Central memory CD8-positive, alpha-beta T cell (primary cell): ENCODE results near the gene PGRMC2.
A peak's percentile ranks its signal among the peaks of the same experiment; 100 is the strongest.

Source experiments
- ATAC-seq: fragments of 150-1000 bp; cut with Tn5 transposase; replicated peaks from 2 replicates; pipeline ENCODE4 v1.10.0; 2022; ENCODE audit warnings: mild to moderate bottlenecking, moderate FRiP score, moderate number of reproducible peaks; ENCODE audit not compliant: poor library complexity, severe bottlenecking; ENCODE audit errors: extremely low read depth
- DNase-seq, 2 donors: peaks; one replicate each; pipeline ENCODE4 v3.0.0; 2021; ENCODE audit warnings: low spot score in 2 of 2
- H3K27ac Mint-ChIP-seq: one replicate; pipeline ENCODE4 v1.8.0; 2022; ENCODE audit warnings: low read depth, mild to moderate bottlenecking, moderate library complexity, mixed read lengths
- H3K27me3 Mint-ChIP-seq: one replicate; pipeline ENCODE4 v1.8.0; 2022; ENCODE audit warnings: mixed read lengths
- H3K36me3 Mint-ChIP-seq: one replicate; pipeline ENCODE4 v1.8.0; 2022; ENCODE audit warnings: mild to moderate bottlenecking, moderate library complexity, mixed read lengths; ENCODE audit not compliant: insufficient read depth
- H3K4me1 Mint-ChIP-seq: one replicate; pipeline ENCODE4 v1.8.0; 2022; ENCODE audit warnings: mixed read lengths
- H3K4me3 Mint-ChIP-seq: one replicate; pipeline ENCODE4 v1.8.0; 2022; ENCODE audit warnings: mild to moderate bottlenecking, moderate library complexity, mixed read lengths
- H3K9me3 Mint-ChIP-seq: one replicate; pipeline ENCODE4 v1.8.0; 2022; ENCODE audit warnings: mixed read lengths

Gene PGRMC2

GRCh38 chr4:128311659-128312403 lies 24.2 kb upstream of the PGRMC2 start:
- ATAC-seq (no peak), DNase-seq (no peak)
- Mint-ChIP-seq H3K27ac (no peak overlapping the region), H3K27me3 (no peaks in the 10 kb centered on the region), H3K4me1 (no peaks in the 10 kb centered on the region), H3K4me3 (no peak overlapping the region), H3K36me3 (peaks cover 4% of the 10 kb centered on the region), H3K9me3 (no peaks in the 10 kb centered on the region)

- H3K36me3 Mint-ChIP-seq, result peaks cover 4% of the 10 kb centered on the region
- H3K27ac Mint-ChIP-seq, result no peak overlapping the region
- ATAC-seq (no peak), DNase-seq (no peak)
- H3K4me3 Mint-ChIP-seq, result no peak overlapping the region
- no peaks in the 10 kb centered on the region for H3K9me3 Mint-ChIP-seq
- no peaks in the 10 kb centered on the region for H3K4me1 Mint-ChIP-seq
- H3K27me3 Mint-ChIP-seq, result no peaks in the 10 kb centered on the region
These were observed 22.7 kb upstream of the PGRMC2 start for GRCh38 chr4:128310266-128310697.

DNA sequence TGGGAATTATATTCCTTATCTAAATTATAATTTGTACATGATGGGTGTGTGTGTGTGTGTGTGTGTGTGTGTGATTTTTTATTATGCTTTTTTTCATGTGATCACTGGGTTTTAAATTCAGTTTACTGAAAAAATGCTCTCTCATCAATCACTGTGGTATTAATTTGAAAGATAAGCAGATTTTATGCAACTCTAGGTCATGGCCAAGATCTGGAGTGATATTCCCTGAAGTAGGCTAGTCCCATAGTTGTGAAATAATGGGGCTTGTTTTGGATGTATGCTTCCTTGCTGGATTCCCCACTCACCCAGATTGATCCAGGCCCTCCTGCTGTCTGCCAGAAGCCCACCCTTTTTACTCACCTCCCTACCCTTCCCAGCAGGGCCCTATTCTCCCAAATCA lies 22.0 kb upstream of the PGRMC2 start:
- no peaks in the 10 kb centered on the region for H3K9me3 Mint-ChIP-seq
- no peaks in the 10 kb centered on the region for H3K4me1 Mint-ChIP-seq

DNA sequence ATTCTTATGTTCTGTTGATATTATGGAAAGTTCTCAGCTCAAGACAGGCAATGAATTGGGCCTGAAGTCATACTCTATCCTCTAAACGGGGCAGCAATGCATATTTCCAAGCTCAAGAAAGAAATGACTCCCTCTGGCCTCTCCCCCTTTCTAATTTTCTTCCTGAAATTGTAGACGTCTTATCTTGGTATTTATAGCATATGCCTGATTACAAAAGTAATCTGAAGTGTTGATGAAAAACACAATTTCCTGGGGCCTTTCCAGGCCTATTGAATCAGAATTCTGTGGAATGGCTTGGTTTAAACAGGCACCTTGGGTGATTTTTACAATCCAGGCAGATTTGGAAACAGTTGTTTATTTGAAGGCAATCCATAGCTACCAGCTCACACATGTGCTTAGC lies 21.4 kb upstream of the PGRMC2 start:
- ATAC-seq, result no peak
- DNase-seq, result no peak
- Mint-ChIP-seq H3K9me3 (no peaks in the 10 kb centered on the region), H3K4me3 (no peak overlapping the region), H3K4me1 (no peaks in the 10 kb centered on the region), H3K27ac (no peak overlapping the region), H3K36me3 (peaks cover 1% of the 10 kb centered on the region), H3K27me3 (no peaks in the 10 kb centered on the region)

More for the DNA sequence above, 22.0 kb upstream of the PGRMC2 start:
- DNase-seq, result no peak
- Mint-ChIP-seq H3K27me3 (no peaks in the 10 kb centered on the region), H3K36me3 (peaks cover 4% of the 10 kb centered on the region), H3K4me3 (no peak overlapping the region), H3K27ac (no peak overlapping the region)
- ATAC-seq, result no peak

DNA sequence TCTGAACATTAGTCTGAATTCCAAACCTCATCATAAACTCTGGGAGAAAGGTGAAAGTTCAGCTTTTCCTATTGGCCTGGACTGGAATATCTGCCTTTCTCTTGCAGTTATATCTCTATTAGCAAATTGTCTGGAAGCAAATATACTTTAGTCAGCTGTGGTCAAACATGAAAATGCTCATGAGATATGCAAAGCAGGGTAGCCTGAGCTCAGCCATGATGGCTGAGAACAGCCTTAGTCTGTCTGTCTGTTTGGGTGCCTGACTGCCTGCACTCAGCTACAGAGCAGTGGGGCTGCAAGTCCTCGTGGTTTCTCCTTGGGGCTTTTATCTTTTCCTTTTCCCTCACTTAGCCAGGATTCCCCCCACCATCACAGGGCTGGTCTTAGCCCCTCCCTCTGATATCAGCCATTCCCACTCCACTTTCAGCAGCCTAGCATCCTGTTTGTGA lies 19.5 kb upstream of the PGRMC2 start:
- no peaks in the 10 kb centered on the region for H3K9me3 Mint-ChIP-seq
- H3K27me3 Mint-ChIP-seq, result no peaks in the 10 kb centered on the region
- H3K36me3 Mint-ChIP-seq, result no peaks in the 10 kb centered on the region
- no peak overlapping the region for H3K27ac Mint-ChIP-seq
- no peak overlapping the region for H3K4me3 Mint-ChIP-seq
- no peak for ATAC-seq
- H3K4me1 Mint-ChIP-seq, result no peaks in the 10 kb centered on the region
- DNase-seq, result no peak

- H3K4me3 Mint-ChIP-seq, result no peak overlapping the region
- H3K27me3 Mint-ChIP-seq, result no peaks in the 10 kb centered on the region
- no peak overlapping the region for H3K27ac Mint-ChIP-seq
- no peaks in the 10 kb centered on the region for H3K4me1 Mint-ChIP-seq
- ATAC-seq (no peak), DNase-seq (no peak)
- H3K36me3 Mint-ChIP-seq, result no peaks in the 10 kb centered on the region
- H3K9me3 Mint-ChIP-seq, result no peaks in the 10 kb centered on the region
These were observed 18.3 kb upstream of the PGRMC2 start for GRCh38 chr4:128305942-128306341.

GRCh38 chr4:128303986-128304385 lies 16.4 kb upstream of the PGRMC2 start:
- Mint-ChIP-seq H3K27me3 (no peaks in the 10 kb centered on the region), H3K27ac (no peak overlapping the region), H3K4me1 (no peaks in the 10 kb centered on the region), H3K4me3 (no peak overlapping the region), H3K9me3 (no peaks in the 10 kb centered on the region), H3K36me3 (peaks cover 2% of the 10 kb centered on the region)
- no peak for ATAC-seq
- DNase-seq, result no peak

DNA sequence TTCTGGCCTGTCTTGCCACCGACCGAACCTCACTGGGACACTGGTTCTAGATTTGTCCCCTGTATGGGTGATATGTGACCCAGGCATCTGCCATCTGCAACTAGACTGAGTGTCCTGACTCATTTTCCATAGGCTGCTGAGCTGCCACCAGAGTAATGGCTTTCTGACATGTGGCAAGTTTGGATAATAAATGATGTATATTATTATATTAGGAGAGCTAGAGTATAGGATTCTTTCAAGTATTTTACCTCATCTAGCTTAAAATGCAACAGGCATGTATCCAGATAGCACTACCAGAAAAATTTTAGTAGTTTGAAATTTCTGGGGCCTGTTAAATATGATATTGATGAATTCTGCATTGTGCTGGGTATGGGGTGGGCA lies 15.8 kb upstream of the PGRMC2 start:
- Mint-ChIP-seq H3K27ac (no peak overlapping the region), H3K9me3 (no peaks in the 10 kb centered on the region), H3K4me3 (no peak overlapping the region), H3K36me3 (peaks cover 3% of the 10 kb centered on the region), H3K27me3 (no peaks in the 10 kb centered on the region), H3K4me1 (no peaks in the 10 kb centered on the region)
- no peak for DNase-seq
- ATAC-seq, result no peak

GRCh38 chr4:128301979-128302378 lies 14.4 kb upstream of the PGRMC2 start:
- DNase-seq (no peak), ATAC-seq (no peak)
- Mint-ChIP-seq H3K9me3 (no peaks in the 10 kb centered on the region), H3K27ac (peak overlapping the region; percentile 70), H3K4me1 (no peaks in the 10 kb centered on the region), H3K4me3 (no peak overlapping the region), H3K36me3 (peaks cover 5% of the 10 kb centered on the region), H3K27me3 (no peaks in the 10 kb centered on the region)

GRCh38 chr4:128299848-128300247 lies 12.2 kb upstream of the PGRMC2 start:
- Mint-ChIP-seq H3K4me3 (no peak overlapping the region), H3K4me1 (no peaks in the 10 kb centered on the region), H3K27ac (no peak overlapping the region), H3K36me3 (peaks cover 5% of the 10 kb centered on the region), H3K27me3 (no peaks in the 10 kb centered on the region), H3K9me3 (no peaks in the 10 kb centered on the region)
- no peak for ATAC-seq
- no peak for DNase-seq

- no peak for DNase-seq
- H3K4me1 Mint-ChIP-seq, result no peaks in the 10 kb centered on the region
- no peaks in the 10 kb centered on the region for H3K27me3 Mint-ChIP-seq
- H3K4me3 Mint-ChIP-seq, result no peak overlapping the region
- H3K36me3 Mint-ChIP-seq, result peaks cover 5% of the 10 kb centered on the region
- no peak overlapping the region for H3K27ac Mint-ChIP-seq
- ATAC-seq, result no peak
- no peaks in the 10 kb centered on the region for H3K9me3 Mint-ChIP-seq
These were observed 11.2 kb upstream of the PGRMC2 start for GRCh38 chr4:128298852-128299251.

GRCh38 chr4:128298146-128298758 lies 10.6 kb upstream of the PGRMC2 start:
- no peaks in the 10 kb centered on the region for H3K9me3 Mint-ChIP-seq
- no peaks in the 10 kb centered on the region for H3K4me1 Mint-ChIP-seq
- no peaks in the 10 kb centered on the region for H3K27me3 Mint-ChIP-seq
- H3K4me3 Mint-ChIP-seq, result no peak overlapping the region
- H3K36me3 Mint-ChIP-seq, result peaks cover 5% of the 10 kb centered on the region
- ATAC-seq (no peak), DNase-seq (no peak)
- no peak overlapping the region for H3K27ac Mint-ChIP-seq

GRCh38 chr4:128295255-128295654 lies 7.6 kb upstream of the PGRMC2 start:
- no peaks in the 10 kb centered on the region for H3K9me3 Mint-ChIP-seq
- no peak for ATAC-seq
- no peak overlapping the region for H3K4me3 Mint-ChIP-seq
- no peaks in the 10 kb centered on the region for H3K27me3 Mint-ChIP-seq
- no peak overlapping the region for H3K27ac Mint-ChIP-seq
- no peak for DNase-seq
- H3K36me3 Mint-ChIP-seq, result peaks cover 5% of the 10 kb centered on the region
- no peaks in the 10 kb centered on the region for H3K4me1 Mint-ChIP-seq
